ENCODE data around the gene TOR4A. TPM values are rescaled to one million over a fixed set of nuclear protein-coding genes. Genes with fewer than 3 reads are reported as not detected.
A peak's percentile ranks its signal among the peaks of the same experiment; 100 is the strongest.
"Not testable (repeated sequence)": the region's sequence is repeated elsewhere in the genome, so short reads cannot be mapped to it uniquely, and the experiment has no call there.

The TOR4A gene
- total and polyA plus RNA-seq, 2 experiments from 2014 or later, result 2.0 to 19.0 TPM

DNA sequence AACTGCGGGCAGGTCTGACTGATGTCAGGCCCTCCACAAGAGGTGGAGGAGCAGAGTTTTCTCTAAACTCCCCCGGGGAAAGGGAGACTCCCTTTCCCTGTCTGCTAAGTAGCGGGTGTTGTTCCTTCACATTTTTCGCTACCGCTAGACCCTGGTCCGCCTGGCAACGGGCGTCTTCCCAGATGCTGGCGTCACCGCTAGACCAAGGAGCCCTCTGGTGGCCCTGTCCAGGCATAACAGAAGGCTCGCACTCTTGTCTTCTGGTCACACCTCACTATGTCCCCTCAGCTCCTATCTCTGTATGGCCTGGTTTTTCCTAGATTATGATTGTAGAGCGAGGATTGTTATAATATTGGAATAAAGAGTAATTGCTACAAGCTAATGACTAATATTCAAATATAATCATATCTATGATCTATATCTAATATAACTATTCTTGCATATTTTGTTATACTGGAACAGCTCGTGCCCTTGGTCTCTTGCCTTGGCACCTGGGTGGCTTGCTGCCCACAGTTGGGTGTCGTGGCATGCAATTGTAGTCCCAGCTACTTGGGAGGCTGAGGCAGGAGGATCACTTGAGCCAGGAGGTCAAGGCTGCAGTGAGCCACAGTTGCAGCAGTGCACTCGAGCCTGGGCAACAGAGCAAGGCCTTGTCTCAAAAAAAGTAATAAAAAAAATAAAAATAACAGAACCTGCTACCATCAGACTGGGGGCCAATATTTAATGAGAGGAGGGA, 15.2 kb upstream of the TOR4A start:
- H3F3A ChIP-seq (replicated peaks; ENCODE audit: low read depth), result 0 out of 2 replicates have a peak, but pooled peaks cover 11% of the 10 kb centered on the region
- not testable (repeated sequence) for H3K4me2 ChIP-seq; DNase-seq (ENCODE audit: low spot score); H3K36me3 ChIP-seq (ENCODE audit: insufficient read depth); H3K27me3 Mint-ChIP-seq (ENCODE audit: insufficient read depth, low read depth, poor library complexity); H3K9me2 ChIP-seq (ENCODE audit: insufficient read depth); H3K4me1 Mint-ChIP-seq; H3K4me1 ChIP-seq (ENCODE audit: insufficient read depth); H3K4me3 ChIP-seq; H3K79me2 ChIP-seq (replicated peaks; ENCODE audit: insufficient read depth); H4K20me1 ChIP-seq (replicated peaks; ENCODE audit: insufficient read depth); H3K27ac Mint-ChIP-seq; H3K27me3 ChIP-seq (ENCODE audit: insufficient read depth); H3K27ac ChIP-seq (ENCODE audit: low read depth); H3K4me3 Mint-ChIP-seq; H3K9me3 Mint-ChIP-seq; H2AFZ ChIP-seq
- TF ChIP-seq CREB1 (CRISPR knock-in tag; IDR thresholded peaks at IDR 0.05; ENCODE audit: low read depth), result peak; percentile 60
- TF ChIP-seq, protein P1, sequence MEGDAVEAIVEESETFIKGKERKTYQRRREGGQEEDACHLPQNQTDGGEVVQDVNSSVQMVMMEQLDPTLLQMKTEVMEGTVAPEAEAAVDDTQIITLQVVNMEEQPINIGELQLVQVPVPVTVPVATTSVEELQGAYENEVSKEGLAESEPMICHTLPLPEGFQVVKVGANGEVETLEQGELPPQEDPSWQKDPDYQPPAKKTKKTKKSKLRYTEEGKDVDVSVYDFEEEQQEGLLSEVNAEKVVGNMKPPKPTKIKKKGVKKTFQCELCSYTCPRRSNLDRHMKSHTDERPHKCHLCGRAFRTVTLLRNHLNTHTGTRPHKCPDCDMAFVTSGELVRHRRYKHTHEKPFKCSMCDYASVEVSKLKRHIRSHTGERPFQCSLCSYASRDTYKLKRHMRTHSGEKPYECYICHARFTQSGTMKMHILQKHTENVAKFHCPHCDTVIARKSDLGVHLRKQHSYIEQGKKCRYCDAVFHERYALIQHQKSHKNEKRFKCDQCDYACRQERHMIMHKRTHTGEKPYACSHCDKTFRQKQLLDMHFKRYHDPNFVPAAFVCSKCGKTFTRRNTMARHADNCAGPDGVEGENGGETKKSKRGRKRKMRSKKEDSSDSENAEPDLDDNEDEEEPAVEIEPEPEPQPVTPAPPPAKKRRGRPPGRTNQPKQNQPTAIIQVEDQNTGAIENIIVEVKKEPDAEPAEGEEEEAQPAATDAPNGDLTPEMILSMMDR (conservative IDR thresholded peaks at IDR 0.05; ENCODE audit: low read depth in 2 of 2), result peak; percentile 32 to 54; a peak in 3 of 4 replicates
- peaks cover 27% of the 10 kb centered on the region for H3K36me3 Mint-ChIP-seq (ENCODE audit: low read depth)
- peak; percentile 67 for ATAC-seq

DNA sequence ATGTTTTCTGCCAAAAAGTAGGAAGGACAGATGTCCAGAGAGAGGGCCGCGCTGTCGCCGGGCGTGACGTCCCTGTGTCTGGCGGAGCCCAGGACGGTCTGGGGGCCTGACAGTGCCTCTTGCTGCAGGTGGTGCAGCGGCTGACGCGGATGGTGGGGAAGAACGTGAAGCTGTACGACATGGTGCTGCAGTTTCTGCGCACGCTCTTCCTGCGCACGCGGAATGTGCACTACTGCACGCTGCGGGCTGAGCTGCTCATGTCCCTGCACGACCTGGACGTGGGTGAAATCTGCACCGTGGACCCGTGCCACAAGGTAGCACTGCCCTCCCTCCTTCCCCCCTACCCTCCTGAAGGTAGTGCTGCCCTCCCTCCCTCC, 14.6 kb upstream of the TOR4A start:
- H3K4me1 ChIP-seq (ENCODE audit: insufficient read depth), result no peaks in the 10 kb centered on the region
- H3K4me2 ChIP-seq, result no peak overlapping the region
- H3K27me3 ChIP-seq (ENCODE audit: insufficient read depth), result no peaks in the 10 kb centered on the region
- Mint-ChIP-seq H3K9me3 (no peaks in the 10 kb centered on the region; the same call in 2 of the 3 replicates), H3K27me3 (ENCODE audit: insufficient read depth, low read depth, poor library complexity) (peaks cover 9% of the 10 kb centered on the region), H3K36me3 (ENCODE audit: low read depth) (peaks cover 32% of the 10 kb centered on the region), H3K27ac (no peak overlapping the region), H3K4me3 (no peak overlapping the region), H3K4me1 (peaks cover 4% of the 10 kb centered on the region; the same call in 2 of the 3 replicates)
- H2AFZ ChIP-seq, result no peak overlapping the region
- no peak overlapping the region for H3K27ac ChIP-seq (ENCODE audit: low read depth)
- DNase-seq (ENCODE audit: low spot score) (no peak), ATAC-seq (no peak)
- H3K36me3 ChIP-seq (ENCODE audit: insufficient read depth), result peaks cover 12% of the 10 kb centered on the region
- 0 out of 2 replicates have a peak, but pooled peaks cover 11% of the 10 kb centered on the region for H3F3A ChIP-seq (replicated peaks; ENCODE audit: low read depth)
- no peaks in the 10 kb centered on the region for H3K9me2 ChIP-seq (ENCODE audit: insufficient read depth)
- H3K4me3 ChIP-seq, result no peak overlapping the region
- H4K20me1 ChIP-seq (replicated peaks; ENCODE audit: insufficient read depth), result 0 out of 2 replicates have a peak, but pooled peaks cover 2% of the 10 kb centered on the region
- H3K79me2 ChIP-seq (replicated peaks; ENCODE audit: insufficient read depth), result 0 out of 2 replicates have a peak, but pooled peaks cover 4% of the 10 kb centered on the region
- TF ChIP-seq CREB1 (CRISPR knock-in tag; IDR thresholded peaks at IDR 0.05; ENCODE audit: low read depth), result no peak
- no peak for TF ChIP-seq NANOG (IDR thresholded peaks at IDR 0.05; ENCODE audit: borderline replicate concordance)
- TF ChIP-seq POLR2AphosphoS5 (IDR thresholded peaks at IDR 0.05; ENCODE audit: low read depth), result no peak
- TF ChIP-seq EZH2 (IDR thresholded peaks at IDR 0.05; ENCODE audit: low read depth, unreplicated experiment), result no peak
- TF ChIP-seq, protein P2, sequence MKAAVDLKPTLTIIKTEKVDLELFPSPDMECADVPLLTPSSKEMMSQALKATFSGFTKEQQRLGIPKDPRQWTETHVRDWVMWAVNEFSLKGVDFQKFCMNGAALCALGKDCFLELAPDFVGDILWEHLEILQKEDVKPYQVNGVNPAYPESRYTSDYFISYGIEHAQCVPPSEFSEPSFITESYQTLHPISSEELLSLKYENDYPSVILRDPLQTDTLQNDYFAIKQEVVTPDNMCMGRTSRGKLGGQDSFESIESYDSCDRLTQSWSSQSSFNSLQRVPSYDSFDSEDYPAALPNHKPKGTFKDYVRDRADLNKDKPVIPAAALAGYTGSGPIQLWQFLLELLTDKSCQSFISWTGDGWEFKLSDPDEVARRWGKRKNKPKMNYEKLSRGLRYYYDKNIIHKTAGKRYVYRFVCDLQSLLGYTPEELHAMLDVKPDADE (IDR thresholded peaks at IDR 0.05), result no peak
- no peak for TF ChIP-seq ZNF331 (CRISPR knock-in tag; IDR thresholded peaks at IDR 0.05; ENCODE audit: low read depth)
- TF ChIP-seq, protein P3, sequence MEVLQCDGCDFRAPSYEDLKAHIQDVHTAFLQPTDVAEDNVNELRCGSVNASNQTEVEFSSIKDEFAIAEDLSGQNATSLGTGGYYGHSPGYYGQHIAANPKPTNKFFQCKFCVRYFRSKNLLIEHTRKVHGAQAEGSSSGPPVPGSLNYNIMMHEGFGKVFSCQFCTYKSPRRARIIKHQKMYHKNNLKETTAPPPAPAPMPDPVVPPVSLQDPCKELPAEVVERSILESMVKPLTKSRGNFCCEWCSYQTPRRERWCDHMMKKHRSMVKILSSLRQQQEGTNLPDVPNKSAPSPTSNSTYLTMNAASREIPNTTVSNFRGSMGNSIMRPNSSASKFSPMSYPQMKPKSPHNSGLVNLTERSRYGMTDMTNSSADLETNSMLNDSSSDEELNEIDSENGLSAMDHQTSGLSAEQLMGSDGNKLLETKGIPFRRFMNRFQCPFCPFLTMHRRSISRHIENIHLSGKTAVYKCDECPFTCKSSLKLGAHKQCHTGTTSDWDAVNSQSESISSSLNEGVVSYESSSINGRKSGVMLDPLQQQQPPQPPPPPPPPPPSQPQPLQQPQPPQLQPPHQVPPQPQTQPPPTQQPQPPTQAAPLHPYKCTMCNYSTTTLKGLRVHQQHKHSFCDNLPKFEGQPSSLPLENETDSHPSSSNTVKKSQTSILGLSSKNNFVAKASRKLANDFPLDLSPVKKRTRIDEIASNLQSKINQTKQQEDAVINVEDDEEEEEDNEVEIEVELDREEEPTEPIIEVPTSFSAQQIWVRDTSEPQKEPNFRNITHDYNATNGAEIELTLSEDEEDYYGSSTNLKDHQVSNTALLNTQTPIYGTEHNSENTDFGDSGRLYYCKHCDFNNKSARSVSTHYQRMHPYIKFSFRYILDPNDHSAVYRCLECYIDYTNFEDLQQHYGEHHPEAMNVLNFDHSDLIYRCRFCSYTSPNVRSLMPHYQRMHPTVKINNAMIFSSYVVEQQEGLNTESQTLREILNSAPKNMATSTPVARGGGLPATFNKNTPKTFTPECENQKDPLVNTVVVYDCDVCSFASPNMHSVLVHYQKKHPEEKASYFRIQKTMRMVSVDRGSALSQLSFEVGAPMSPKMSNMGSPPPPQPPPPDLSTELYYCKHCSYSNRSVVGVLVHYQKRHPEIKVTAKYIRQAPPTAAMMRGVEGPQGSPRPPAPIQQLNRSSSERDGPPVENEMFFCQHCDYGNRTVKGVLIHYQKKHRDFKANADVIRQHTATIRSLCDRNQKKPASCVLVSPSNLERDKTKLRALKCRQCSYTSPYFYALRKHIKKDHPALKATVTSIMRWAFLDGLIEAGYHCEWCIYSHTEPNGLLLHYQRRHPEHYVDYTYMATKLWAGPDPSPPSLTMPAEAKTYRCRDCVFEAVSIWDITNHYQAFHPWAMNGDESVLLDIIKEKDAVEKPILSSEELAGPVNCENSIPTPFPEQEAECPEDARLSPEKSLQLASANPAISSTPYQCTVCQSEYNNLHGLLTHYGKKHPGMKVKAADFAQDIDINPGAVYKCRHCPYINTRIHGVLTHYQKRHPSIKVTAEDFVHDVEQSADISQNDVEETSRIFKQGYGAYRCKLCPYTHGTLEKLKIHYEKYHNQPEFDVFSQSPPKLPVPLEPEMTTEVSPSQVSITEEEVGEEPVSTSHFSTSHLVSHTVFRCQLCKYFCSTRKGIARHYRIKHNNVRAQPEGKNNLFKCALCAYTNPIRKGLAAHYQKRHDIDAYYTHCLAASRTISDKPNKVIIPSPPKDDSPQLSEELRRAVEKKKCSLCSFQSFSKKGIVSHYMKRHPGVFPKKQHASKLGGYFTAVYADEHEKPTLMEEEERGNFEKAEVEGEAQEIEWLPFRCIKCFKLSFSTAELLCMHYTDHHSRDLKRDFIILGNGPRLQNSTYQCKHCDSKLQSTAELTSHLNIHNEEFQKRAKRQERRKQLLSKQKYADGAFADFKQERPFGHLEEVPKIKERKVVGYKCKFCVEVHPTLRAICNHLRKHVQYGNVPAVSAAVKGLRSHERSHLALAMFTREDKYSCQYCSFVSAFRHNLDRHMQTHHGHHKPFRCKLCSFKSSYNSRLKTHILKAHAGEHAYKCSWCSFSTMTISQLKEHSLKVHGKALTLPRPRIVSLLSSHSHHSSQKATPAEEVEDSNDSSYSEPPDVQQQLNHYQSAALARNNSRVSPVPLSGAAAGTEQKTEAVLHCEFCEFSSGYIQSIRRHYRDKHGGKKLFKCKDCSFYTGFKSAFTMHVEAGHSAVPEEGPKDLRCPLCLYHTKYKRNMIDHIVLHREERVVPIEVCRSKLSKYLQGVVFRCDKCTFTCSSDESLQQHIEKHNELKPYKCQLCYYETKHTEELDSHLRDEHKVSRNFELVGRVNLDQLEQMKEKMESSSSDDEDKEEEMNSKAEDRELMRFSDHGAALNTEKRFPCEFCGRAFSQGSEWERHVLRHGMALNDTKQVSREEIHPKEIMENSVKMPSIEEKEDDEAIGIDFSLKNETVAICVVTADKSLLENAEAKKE (CRISPR knock-in tag; IDR thresholded peaks at IDR 0.05), result no peak

All from GM23338 (cell line).